WTC11 (cell line): ENCODE results near the gene LSM2. TPM values are rescaled to one million over a fixed set of nuclear protein-coding genes. Genes with fewer than 3 reads are reported as not detected.

Experiments used
- ATAC-seq: fragments of 200-7000 bp; cut with Tn5 transposase; 2 replicates; pipeline ENCODE4 v1.10.0; 2021; ENCODE audit warnings: mild to moderate bottlenecking, moderate library complexity
- CTCF ChIA-PET: fragments of 300-600 bp; sonication (Branson Sonifier 250); formaldehyde crosslinking; loops from one replicate; lab custom pipeline; 2021; ENCODE audit warnings: antibody characterized with exemption; lab: Charles Lee
- POLR2A ChIA-PET: fragments of 350-600 bp; sonication (Branson Sonifier 250); formaldehyde crosslinking; loops from one replicate; lab custom pipeline; 2021; ENCODE audit warnings: antibody characterized with exemption; lab: Charles Lee
- DNase-seq: peaks from one replicate; pipeline ENCODE4 v3.0.0; 2021; ENCODE audit warnings: low spot score
- H3K27ac Mint-ChIP-seq: 2 replicates; pipeline ENCODE4 v1.8.0; 2021; ENCODE audit warnings: mixed read lengths
- H3K27me3 Mint-ChIP-seq: 2 replicates; pipeline ENCODE4 v1.8.0; 2021; ENCODE audit warnings: low read depth, mild to moderate bottlenecking, moderate library complexity, mixed read lengths
- H3K36me3 Mint-ChIP-seq: 2 replicates; pipeline ENCODE4 v1.8.0; 2021; ENCODE audit warnings: mixed read lengths
- H3K4me1 Mint-ChIP-seq: 2 replicates; pipeline ENCODE4 v1.8.0; 2022; ENCODE audit warnings: mixed read lengths
- H3K4me3 Mint-ChIP-seq: 2 replicates; pipeline ENCODE4 v1.8.0; 2021; ENCODE audit warnings: mild to moderate bottlenecking, moderate library complexity, mixed read lengths
- H3K9me3 Mint-ChIP-seq: 2 replicates; pipeline ENCODE4 v1.8.0; 2021; ENCODE audit warnings: mixed read lengths
- ATF2 ChIP-seq: sonication (generic); formaldehyde crosslinking; IDR thresholded peaks from 2 replicates; pipeline ENCODE4 v1.8.1; 2022; ENCODE audit warnings: low read depth, missing genetic modification reagents, borderline replicate concordance
- CREB1 ChIP-seq: sonication (generic); formaldehyde crosslinking; IDR thresholded peaks from 2 replicates; pipeline ENCODE4 v1.8.0; 2023; ENCODE audit warnings: mild to moderate bottlenecking, missing genetic modification reagents
- CREM ChIP-seq: sonication (generic); formaldehyde crosslinking; IDR thresholded peaks from 2 replicates; pipeline ENCODE4 v1.8.1; 2022; ENCODE audit warnings: mild to moderate bottlenecking, missing genetic modification reagents, moderate library complexity
- CTCF ChIP-seq: fragments of 200-600 bp; IDR thresholded peaks from 2 replicates; pipeline ENCODE4 v1.8.0; 2022; ENCODE audit warnings: antibody characterized with exemption
- E2F1 ChIP-seq: sonication (generic); formaldehyde crosslinking; IDR thresholded peaks from 2 replicates; pipeline ENCODE4 v1.8.0; 2022; ENCODE audit warnings: mild to moderate bottlenecking, missing genetic modification reagents
- ELF4 ChIP-seq: sonication (generic); formaldehyde crosslinking; IDR thresholded peaks from 2 replicates; pipeline ENCODE4 v1.8.1; 2022; ENCODE audit warnings: low read depth, mild to moderate bottlenecking, moderate library complexity, missing genetic modification reagents
- EMX1 ChIP-seq: fragments of 250-450 bp; sonication (Bioruptor Pico); IDR thresholded peaks from 2 replicates; pipeline ENCODE4 v1.8.0; 2021; ENCODE audit warnings: mild to moderate bottlenecking
- FOXK1 ChIP-seq: sonication (generic); formaldehyde crosslinking; IDR thresholded peaks from 2 replicates; pipeline ENCODE4 v1.8.0; 2022; ENCODE audit warnings: mild to moderate bottlenecking, moderate library complexity, missing genetic modification reagents
- JUN ChIP-seq: sonication (generic); formaldehyde crosslinking; IDR thresholded peaks from 2 replicates; pipeline ENCODE4 v1.8.0; 2023; ENCODE audit warnings: mild to moderate bottlenecking, missing genetic modification reagents
- RELA ChIP-seq: sonication (generic); formaldehyde crosslinking; IDR thresholded peaks from 2 replicates; pipeline ENCODE4 v1.8.1; 2022; ENCODE audit warnings: missing genetic modification reagents, mild to moderate bottlenecking, borderline replicate concordance
- RORB ChIP-seq: fragments of 250-450 bp; sonication (Bioruptor Pico); IDR thresholded peaks from 2 replicates; pipeline ENCODE4 v1.9.0; 2021; ENCODE audit warnings: mild to moderate bottlenecking
- TEAD1 ChIP-seq: sonication (generic); formaldehyde crosslinking; IDR thresholded peaks from 2 replicates; pipeline ENCODE4 v1.8.0; 2022; ENCODE audit warnings: mild to moderate bottlenecking, missing genetic modification reagents
- TEAD4 ChIP-seq: sonication (generic); formaldehyde crosslinking; IDR thresholded peaks from 2 replicates; pipeline ENCODE4 v1.8.0; 2022; ENCODE audit warnings: mild to moderate bottlenecking, missing genetic modification reagents
- USF1 ChIP-seq: sonication (generic); formaldehyde crosslinking; IDR thresholded peaks from 2 replicates; pipeline ENCODE4 v1.8.0; 2022; ENCODE audit warnings: mild to moderate bottlenecking, missing genetic modification reagents
- ZNF121 ChIP-seq: sonication (generic); formaldehyde crosslinking; IDR thresholded peaks from 2 replicates; pipeline ENCODE4 v1.8.0; 2023; ENCODE audit warnings: missing genetic modification reagents
- ZNF263 ChIP-seq: sonication (generic); formaldehyde crosslinking; IDR thresholded peaks from 2 replicates; pipeline ENCODE4 v1.8.1; 2022; ENCODE audit warnings: low read depth, mild to moderate bottlenecking, moderate library complexity, missing genetic modification reagents
- ZNF396 ChIP-seq: fragments of 250-450 bp; sonication (Bioruptor Pico); IDR thresholded peaks from 2 replicates; pipeline ENCODE4 v1.8.0; 2021; ENCODE audit warnings: mild to moderate bottlenecking, moderate library complexity, borderline replicate concordance
- ZNF423 ChIP-seq: fragments of 250-450 bp; sonication (Bioruptor Pico); IDR thresholded peaks from 2 replicates; pipeline ENCODE4 v2.1.2; 2022; ENCODE audit warnings: mild to moderate bottlenecking, moderate library complexity
- ZNF671 ChIP-seq: fragments of 250-450 bp; sonication (Bioruptor Pico); IDR thresholded peaks from 2 replicates; pipeline ENCODE4 v1.8.0; 2021; ENCODE audit warnings: mild to moderate bottlenecking
- total RNA-seq: library from RNA; stranded (reverse); gene quantifications from 3 replicates; pipeline ENCODE4 v1.2.3, GENCODE V29; 2021
- TF ChIP-seq, protein P1 (sequence below): sonication (generic); formaldehyde crosslinking; IDR thresholded peaks from 2 replicates; pipeline ENCODE4 v1.8.1; 2023; ENCODE audit warnings: mild to moderate bottlenecking, missing genetic modification reagents, borderline replicate concordance
- TF ChIP-seq, protein P2 (sequence below): sonication (generic); formaldehyde crosslinking; IDR thresholded peaks from 2 replicates; pipeline ENCODE4 v1.8.1; 2022; ENCODE audit warnings: missing genetic modification reagents, borderline replicate concordance
- TF ChIP-seq, protein P3 (sequence below): sonication (generic); formaldehyde crosslinking; IDR thresholded peaks from 2 replicates; pipeline ENCODE4 v1.8.1; 2023; ENCODE audit warnings: mild to moderate bottlenecking, missing genetic modification reagents, moderate library complexity
- TF ChIP-seq, protein P4 (sequence below): fragments of 250-450 bp; sonication (Bioruptor Pico); IDR thresholded peaks from 2 replicates; pipeline ENCODE4 v1.9.0; 2021; ENCODE audit warnings: moderate library complexity, mild to moderate bottlenecking, inconsistent platforms, borderline replicate concordance

Gene LSM2
- total RNA-seq, 1 experiment from 2014 or later, result 104 TPM

GRCh38 chr6:31750411-31751022, 56.2 kb downstream of the LSM2 start:
- no peak overlapping the region for H3K27ac Mint-ChIP-seq
- no peak overlapping the region for H3K4me3 Mint-ChIP-seq
- TF ChIP-seq ELF4 (no peak), RELA (no peak), TEAD4 (CRISPR knock-in tag) (no peak), CREM (CRISPR knock-in tag) (no peak), CREB1 (CRISPR knock-in tag) (no peak), RORB (CRISPR knock-in tag) (no peak), ZNF396 (CRISPR knock-in tag) (no peak), TEAD1 (no peak), ZNF121 (CRISPR knock-in tag) (no peak), EMX1 (no peak), E2F1 (CRISPR knock-in tag) (no peak)
- TF ChIP-seq, protein P1, sequence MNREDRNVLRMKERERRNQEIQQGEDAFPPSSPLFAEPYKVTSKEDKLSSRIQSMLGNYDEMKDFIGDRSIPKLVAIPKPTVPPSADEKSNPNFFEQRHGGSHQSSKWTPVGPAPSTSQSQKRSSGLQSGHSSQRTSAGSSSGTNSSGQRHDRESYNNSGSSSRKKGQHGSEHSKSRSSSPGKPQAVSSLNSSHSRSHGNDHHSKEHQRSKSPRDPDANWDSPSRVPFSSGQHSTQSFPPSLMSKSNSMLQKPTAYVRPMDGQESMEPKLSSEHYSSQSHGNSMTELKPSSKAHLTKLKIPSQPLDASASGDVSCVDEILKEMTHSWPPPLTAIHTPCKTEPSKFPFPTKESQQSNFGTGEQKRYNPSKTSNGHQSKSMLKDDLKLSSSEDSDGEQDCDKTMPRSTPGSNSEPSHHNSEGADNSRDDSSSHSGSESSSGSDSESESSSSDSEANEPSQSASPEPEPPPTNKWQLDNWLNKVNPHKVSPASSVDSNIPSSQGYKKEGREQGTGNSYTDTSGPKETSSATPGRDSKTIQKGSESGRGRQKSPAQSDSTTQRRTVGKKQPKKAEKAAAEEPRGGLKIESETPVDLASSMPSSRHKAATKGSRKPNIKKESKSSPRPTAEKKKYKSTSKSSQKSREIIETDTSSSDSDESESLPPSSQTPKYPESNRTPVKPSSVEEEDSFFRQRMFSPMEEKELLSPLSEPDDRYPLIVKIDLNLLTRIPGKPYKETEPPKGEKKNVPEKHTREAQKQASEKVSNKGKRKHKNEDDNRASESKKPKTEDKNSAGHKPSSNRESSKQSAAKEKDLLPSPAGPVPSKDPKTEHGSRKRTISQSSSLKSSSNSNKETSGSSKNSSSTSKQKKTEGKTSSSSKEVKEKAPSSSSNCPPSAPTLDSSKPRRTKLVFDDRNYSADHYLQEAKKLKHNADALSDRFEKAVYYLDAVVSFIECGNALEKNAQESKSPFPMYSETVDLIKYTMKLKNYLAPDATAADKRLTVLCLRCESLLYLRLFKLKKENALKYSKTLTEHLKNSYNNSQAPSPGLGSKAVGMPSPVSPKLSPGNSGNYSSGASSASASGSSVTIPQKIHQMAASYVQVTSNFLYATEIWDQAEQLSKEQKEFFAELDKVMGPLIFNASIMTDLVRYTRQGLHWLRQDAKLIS (CRISPR knock-in tag), result no peak
- TF ChIP-seq, protein P2, sequence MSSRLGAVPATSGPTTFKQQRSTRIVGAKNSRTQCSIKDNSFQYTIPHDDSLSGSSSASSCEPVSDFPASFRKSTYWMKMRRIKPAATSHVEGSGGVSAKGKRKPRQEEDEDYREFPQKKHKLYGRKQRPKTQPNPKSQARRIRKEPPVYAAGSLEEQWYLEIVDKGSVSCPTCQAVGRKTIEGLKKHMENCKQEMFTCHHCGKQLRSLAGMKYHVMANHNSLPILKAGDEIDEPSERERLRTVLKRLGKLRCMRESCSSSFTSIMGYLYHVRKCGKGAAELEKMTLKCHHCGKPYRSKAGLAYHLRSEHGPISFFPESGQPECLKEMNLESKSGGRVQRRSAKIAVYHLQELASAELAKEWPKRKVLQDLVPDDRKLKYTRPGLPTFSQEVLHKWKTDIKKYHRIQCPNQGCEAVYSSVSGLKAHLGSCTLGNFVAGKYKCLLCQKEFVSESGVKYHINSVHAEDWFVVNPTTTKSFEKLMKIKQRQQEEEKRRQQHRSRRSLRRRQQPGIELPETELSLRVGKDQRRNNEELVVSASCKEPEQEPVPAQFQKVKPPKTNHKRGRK (CRISPR knock-in tag), result no peak
- ATAC-seq, result no peak
- peaks cover 13% of the 10 kb centered on the region for H3K36me3 Mint-ChIP-seq
- no peaks in the 10 kb centered on the region; the same call in 1 of the 2 replicates for H3K27me3 Mint-ChIP-seq
- ChIA-PET CTCF (no interaction called here), POLR2A (no interaction called here)
- DNase-seq, result no peak
- H3K4me1 Mint-ChIP-seq, result no peaks in the 10 kb centered on the region
- H3K9me3 Mint-ChIP-seq, result no peaks in the 10 kb centered on the region

DNA sequence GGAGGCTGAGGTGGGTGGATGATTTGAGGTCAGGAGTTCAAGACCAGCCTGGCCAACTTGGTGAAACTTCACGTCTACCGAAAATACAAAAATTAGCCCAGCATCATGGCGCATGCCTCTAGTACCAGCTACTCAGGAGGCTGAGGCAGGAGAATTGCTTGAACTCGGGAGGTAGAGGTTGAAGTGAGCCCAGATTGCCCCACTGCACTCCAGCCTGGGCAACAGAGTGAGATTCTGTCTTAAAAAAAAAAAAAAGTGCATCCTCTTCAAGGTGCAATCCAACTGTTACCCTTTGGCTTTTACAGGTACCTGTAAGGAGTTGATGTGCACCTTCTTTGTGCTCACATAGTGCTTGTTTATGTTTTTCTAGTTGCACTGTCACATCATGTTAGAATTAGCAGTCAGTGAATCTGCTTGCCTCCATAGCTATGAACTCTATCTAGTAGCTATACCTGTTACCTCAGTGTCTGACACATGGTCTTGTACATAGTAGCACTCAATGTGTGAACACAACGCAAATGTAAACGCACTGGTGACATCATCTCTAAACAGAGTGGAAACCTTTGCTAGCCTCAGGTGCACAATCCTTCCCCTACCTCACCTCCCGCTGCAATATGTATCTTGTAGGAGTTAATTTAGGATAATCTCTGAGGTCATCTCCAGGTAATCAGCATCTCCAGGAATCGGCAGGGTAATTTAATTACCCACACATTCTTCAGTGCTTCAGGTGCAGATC, 57.3 kb downstream of the LSM2 start:
- Mint-ChIP-seq H3K4me1 (peaks cover 7% of the 10 kb centered on the region), H3K9me3 (no peaks in the 10 kb centered on the region), H3K27me3 (no peaks in the 10 kb centered on the region; the same call in 1 of the 2 replicates), H3K4me3 (no peak overlapping the region), H3K27ac (no peak overlapping the region), H3K36me3 (peaks cover 13% of the 10 kb centered on the region)
- POLR2A ChIA-PET, result no interaction called here
- DNase-seq, result no peak
- no peak for ATAC-seq
- CTCF ChIA-PET, result interaction anchor here (0.6 kb wide), 1 partner anchor 13 kb away, joined by 3 read pairs; the partner anchor contains the start of gene SAPCD1
- TF ChIP-seq, protein P3, sequence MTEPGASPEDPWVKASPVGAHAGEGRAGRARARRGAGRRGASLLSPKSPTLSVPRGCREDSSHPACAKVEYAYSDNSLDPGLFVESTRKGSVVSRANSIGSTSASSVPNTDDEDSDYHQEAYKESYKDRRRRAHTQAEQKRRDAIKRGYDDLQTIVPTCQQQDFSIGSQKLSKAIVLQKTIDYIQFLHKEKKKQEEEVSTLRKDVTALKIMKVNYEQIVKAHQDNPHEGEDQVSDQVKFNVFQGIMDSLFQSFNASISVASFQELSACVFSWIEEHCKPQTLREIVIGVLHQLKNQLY (CRISPR knock-in tag), result no peak
- TF ChIP-seq ZNF671 (CRISPR knock-in tag) (no peak), FOXK1 (CRISPR knock-in tag) (no peak), JUN (CRISPR knock-in tag) (no peak), ZNF263 (CRISPR knock-in tag) (no peak), USF1 (CRISPR knock-in tag) (no peak), ATF2 (CRISPR knock-in tag) (no peak), ZNF121 (CRISPR knock-in tag) (no peak), CTCF (no peak), ZNF423 (no peak)
- TF ChIP-seq, protein P4, sequence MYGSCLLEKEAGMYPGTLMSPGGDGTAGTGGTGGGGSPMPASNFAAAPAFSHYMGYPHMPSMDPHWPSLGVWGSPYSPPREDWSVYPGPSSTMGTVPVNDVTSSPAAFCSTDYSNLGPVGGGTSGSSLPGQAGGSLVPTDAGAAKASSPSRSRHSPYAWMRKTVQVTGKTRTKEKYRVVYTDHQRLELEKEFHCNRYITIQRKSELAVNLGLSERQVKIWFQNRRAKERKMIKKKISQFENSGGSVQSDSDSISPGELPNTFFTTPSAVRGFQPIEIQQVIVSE (CRISPR knock-in tag), result no peak
